Brain pericyte (primary cell): ENCODE results near the gene SFMBT1.
"Not testable (repeated sequence)": the region's sequence is repeated elsewhere in the genome, so short reads cannot be mapped to it uniquely, and the experiment has no call there.

ENCODE experiments used
- DNase-seq: peaks from one replicate; pipeline ENCODE4 v3.0.0-alpha.2; 2012; ENCODE audit warnings: low read depth, low spot score

SFMBT1 gene

DNA sequence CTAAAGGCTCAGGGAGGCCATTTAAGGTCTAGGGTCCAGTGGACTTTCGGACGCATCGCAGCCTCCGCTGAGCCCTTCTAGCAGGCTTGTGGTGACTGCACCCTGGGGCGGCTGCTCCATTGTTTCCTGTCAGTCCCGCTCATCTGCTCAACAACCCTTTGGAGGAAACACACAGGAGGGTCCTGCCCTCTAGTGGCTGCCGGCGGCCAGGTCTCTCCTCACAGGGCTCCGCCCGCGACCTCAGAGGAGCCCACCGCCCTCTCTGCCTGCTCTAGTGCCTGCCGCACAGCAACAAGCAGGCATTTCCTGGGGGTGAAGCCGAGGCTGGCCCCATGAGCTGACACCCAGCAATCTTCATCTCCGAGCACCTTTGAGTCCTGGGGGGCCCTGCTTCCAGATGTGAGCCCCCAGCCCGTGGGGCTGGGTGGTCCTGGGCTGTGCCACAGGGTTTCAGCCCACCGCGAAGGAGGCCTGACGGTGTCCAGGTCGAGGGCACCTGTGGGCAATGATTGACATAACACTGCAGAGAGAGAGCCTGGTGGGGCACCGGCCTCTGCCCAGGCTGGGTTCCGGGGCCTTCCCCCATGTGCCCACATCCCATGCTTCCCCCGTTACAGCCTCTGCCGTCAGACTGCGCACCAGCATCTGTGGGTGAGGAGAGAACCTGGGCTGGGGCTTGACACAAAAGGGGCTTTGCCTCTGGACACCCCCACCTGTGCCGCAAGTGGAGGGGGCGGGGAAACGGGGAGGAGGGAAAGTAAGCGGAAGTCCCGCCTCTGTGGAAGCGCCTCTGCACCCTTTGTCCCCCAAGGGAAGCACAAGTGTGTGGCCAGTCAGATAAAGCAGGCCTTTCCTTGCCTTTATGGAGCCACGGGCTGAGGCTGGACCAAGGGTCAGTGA, 27.0 kb upstream of the SFMBT1 start:
- DNase-seq, result no peak

- DNase-seq, result no peak
Observed at GRCh38 chr3:53071882-53072431, 26.1 kb upstream of the SFMBT1 start.

DNA sequence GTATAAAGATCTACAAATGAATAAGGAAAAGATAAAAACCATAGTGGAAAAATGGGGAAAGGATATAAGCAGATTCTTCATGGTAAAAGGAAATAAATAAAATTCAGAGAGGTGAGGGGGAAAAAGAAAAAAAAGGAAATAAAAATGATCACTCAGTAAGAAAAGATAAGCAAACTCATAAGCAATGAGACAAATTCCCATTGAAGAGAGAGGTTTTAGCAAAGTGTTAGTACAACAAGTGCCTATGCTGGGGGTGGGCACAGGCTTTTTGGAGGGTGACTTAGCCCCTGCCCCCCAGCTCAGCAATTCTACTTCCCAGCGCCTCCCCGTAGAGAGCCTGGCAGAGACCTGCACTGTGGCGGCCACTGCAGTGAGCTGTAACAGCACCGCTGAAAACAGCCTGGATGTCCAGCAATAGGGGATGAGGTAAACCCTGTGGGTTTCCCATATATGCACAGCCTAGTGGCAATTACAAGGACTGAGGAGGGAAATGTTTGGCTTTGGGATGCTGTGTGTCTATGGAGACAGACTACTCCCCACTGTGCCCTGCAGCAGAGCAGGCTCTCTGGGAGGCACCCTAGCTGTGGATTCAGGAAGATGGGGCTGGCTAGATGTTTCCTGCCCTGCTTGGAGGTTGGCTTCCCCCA, 23.7 kb upstream of the SFMBT1 start:
- DNase-seq, result no peak

DNA sequence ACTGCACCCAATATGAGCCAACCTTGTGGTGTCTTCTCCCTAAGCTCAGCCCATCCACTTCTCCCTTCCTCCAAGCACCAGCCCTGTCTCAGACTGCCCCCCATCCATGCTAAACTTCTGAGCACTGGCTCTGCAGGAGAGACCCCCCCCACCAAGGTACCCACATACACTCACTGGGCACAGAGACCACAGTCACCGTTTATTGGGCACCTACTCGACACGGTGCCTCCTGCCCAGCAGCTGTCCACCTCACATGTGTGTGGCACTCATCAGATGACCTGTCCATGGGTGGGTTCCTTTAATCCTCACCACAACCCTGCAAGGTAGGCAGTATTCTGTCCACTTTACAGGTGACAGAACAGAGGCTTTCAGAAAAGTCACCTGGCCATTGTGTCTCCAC, 22.3 kb upstream of the SFMBT1 start:
- no peak for DNase-seq

DNA sequence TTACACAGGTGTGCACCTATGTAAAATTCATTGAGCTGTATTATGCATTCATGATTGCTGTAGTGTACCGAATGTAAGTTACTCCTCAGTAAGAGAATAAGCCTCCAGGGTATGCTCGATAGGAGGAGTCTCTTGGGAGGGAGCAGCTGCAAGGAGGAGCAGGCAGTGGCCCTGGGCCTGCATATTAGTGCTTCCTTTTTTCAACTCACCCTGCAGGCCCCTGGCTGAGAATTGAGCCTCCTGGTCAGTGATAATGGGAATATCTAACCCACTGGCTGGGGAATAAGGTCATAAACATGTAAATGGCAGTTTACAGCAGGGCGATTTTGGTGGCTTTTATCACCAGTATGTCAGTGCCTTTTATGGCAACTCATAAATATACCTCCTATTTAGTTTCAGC, 21.7 kb upstream of the SFMBT1 start:
- DNase-seq, result no peak

GRCh38 chr3:53065841-53066480, 20.1 kb upstream of the SFMBT1 start:
- no peak for DNase-seq

DNA sequence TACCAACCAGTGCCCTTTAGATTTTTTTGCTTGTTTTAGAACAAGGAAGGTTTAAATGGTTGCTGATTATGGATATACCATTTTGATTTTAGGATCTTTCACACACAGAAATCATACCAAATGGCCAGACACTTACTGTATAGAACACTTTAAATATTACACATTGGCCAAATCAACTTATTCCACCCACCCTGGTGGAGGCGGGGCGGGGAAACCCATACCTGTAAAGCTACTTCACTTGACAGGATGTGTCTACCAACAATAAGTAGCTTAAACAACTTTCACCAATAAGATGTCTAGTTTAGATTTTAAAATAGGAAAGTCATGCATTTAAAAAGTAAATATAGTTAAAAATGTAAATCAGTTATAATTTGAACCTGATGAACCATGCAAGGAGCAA, 17.0 kb upstream of the SFMBT1 start:
- no peak for DNase-seq

- no peak for DNase-seq
Observed at GRCh38 chr3:53056442-53056841, 10.6 kb upstream of the SFMBT1 start.

DNA sequence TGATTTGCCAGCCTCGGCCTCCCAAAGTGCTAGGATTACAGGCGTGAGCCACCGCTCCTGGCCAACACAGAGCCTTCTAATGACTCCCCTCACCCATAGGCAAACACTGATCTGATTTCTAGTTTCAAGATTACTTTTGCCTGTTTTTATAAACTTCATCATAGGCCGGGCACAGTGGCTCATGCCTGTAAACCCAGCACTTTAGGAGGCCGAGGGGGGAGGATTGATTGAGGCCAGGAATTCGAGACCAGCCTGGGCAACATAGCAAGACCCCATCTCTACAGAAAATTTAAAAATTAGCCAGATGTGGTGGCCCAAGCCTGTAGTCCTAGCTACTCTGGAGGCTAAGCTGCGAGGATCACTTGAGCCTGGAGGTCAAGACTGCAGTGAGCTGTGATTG, 8.4 kb upstream of the SFMBT1 start:
- not testable (repeated sequence) for DNase-seq

DNA sequence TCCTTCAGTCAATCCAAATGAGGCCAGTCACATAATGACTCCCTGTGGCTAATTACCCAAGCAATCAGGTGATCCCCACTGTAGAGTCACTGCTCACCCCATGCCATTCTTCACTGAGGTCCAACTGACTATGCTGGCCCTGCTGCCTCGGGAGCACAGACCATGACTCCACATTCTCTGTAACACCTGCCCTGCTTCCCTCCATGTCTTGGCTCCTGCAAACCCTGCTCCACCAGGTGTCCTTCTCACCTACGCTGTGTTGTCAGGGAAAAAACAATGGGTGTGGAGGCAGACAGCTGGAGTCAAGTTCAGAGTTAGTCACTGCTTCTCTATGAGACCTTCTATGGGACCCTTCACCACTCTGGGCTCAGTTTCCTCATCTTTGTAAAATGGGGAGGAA, 6.1 kb upstream of the SFMBT1 start:
- no peak for DNase-seq

- DNase-seq, result no peak
Observed at GRCh38 chr3:53049987-53050386, 4.1 kb upstream of the SFMBT1 start.

GRCh38 chr3:53046171-53047170, 598 bp upstream of the SFMBT1 start:
- no peak for DNase-seq

- peak; percentile 11 for DNase-seq
Observed at GRCh38 chr3:53044711-53045517, 959 bp downstream of the SFMBT1 start.

DNA sequence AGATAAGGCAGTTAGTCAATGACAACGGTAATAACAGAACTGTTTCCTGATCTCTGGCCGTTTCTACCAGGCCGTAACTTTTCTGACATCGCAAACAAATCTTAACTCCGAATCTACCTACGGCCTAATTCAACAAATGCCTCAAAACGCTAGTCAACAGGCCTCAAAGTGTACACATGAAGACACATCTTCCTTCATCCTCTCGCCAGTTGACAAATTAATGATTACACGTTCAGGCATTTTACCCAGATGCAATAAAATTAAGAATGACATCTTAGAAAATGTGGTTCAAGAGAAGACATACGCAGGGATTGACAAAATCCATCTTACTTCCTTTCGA, 1.5 kb downstream of the SFMBT1 start:
- DNase-seq, result no peak

DNA sequence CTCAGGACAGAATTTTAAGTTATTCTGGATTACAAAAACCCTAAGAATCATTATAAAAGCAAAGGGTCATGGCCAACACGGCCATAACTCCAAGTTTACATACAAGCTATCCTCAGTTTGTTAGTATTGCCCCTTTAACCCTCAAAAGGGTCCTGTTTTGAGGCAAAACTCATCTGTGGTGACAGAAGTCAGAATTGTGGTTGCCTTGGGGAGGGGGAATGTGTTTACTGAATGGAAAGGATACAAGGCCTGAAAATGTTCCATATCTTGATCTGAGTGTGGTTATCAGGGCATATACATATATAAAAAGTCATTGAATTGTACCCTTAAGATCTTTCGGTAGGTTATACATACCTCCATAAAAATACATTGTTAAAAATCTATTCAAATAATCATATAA, 2.1 kb downstream of the SFMBT1 start:
- DNase-seq, result no peak

DNA sequence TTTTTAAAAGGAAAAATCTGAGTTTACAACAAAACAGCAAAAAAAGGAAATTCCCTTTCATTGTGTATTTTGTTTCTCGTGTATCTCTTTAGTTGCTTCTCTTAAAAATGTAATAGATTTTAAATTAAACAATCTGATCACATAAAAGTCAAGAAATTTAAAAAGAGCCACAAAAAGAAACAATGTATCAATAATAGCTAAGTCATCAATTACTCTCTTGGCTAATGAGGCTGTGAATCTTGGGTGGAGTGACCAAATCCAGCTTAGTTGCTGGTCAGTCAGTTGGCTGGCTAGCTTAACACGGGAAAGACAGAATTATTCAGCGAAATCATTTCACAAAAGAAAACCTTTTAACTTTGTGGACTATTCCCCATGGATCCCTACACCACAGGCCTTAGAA, 3.2 kb downstream of the SFMBT1 start:
- no peak for DNase-seq

DNA sequence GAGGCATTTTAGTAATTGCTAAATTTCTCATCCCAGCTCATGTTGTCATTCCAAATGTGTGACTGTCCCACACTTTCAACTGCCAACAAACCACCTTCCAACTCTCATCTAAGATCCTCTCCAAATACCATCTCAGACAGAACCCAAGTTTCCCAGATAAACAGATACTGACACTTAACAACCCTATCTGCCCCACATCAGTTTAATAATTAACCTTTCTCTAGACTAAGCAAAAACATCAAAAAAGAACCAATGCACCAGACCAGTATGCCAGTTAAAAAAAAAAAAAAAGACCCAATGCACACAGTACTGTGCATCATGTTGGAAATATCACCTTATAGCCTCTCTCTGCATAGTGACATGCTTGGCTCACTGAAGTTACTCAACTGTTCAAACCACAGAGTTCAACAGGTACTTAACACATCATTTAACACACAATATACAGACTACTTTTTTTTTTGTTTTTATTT, 5.5 kb downstream of the SFMBT1 start:
- no peak for DNase-seq

DNA sequence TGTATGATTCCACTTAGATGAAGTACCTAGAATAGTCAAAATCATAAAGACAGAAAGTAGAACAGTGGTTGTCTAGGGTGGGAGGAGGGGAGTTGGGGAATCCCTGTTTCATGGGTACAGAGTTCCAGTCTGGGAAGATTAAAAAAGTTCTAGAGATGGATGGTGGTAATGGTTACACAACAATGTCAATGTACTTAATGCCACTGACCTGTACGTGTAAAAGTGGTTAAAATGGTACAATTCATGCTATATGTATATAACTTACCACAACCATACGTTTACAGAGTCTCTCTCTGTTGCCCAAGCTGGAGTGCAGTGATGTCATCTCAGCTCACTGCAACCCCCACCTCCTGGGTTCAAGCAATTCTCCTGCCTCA, 6.5 kb downstream of the SFMBT1 start:
- no peak for DNase-seq

- no peak for DNase-seq
Observed at GRCh38 chr3:53038679-53039375, 7.0 kb downstream of the SFMBT1 start.
